HEK293T (cell line): ENCODE data around the gene DCANP1.

ENCODE experiments used
- CTCF ChIA-PET: fragments of 350-600 bp; formaldehyde crosslinking; extraction: SDS; loops from one replicate; lab custom pipeline; 2021; ENCODE audit warnings: antibody characterized with exemption, inconsistent platforms; lab: Yijun Ruan, JAX
- POLR2A ChIA-PET: fragments of 350-600 bp; formaldehyde crosslinking; extraction: SDS; loops from one replicate; lab custom pipeline; 2020; ENCODE audit warnings: antibody characterized with exemption, inconsistent platforms; lab: Yijun Ruan, JAX
- DNase-seq: peaks from one replicate; pipeline ENCODE4 v3.0.0; 2012; ENCODE audit warnings: mixed read lengths; ENCODE audit errors: extremely low spot score
- ARNT ChIP-seq: fragments of 450-650 bp; IDR thresholded peaks from 2 replicates; pipeline ENCODE4 v1.6.1; 2017; ENCODE audit warnings: mild to moderate bottlenecking
- BHLHE40 ChIP-seq: fragments of 450-650 bp; IDR thresholded peaks from 2 replicates; pipeline ENCODE4 v1.6.1; 2016; ENCODE audit warnings: mild to moderate bottlenecking, moderate library complexity, borderline replicate concordance
- CTBP1 ChIP-seq: fragments of 450-650 bp; IDR thresholded peaks from 2 replicates; pipeline ENCODE4 v1.6.1; 2016; ENCODE audit warnings: borderline replicate concordance
- ELF4 ChIP-seq: fragments of 450-650 bp; IDR thresholded peaks from 2 replicates; pipeline ENCODE4 v1.6.1; 2017; ENCODE audit warnings: antibody characterized with exemption
- FOXA1 ChIP-seq: fragments of 450-650 bp; IDR thresholded peaks from 2 replicates; pipeline ENCODE4 v1.6.1; 2016; ENCODE audit warnings: mild to moderate bottlenecking
- FOXK2 ChIP-seq: fragments of 450-650 bp; IDR thresholded peaks from 2 replicates; pipeline ENCODE4 v1.6.1; 2016; ENCODE audit warnings: mild to moderate bottlenecking
- FOXM1 ChIP-seq: fragments of 450-650 bp; IDR thresholded peaks from 2 replicates; pipeline ENCODE4 v1.6.1; 2017; ENCODE audit warnings: mild to moderate bottlenecking, borderline replicate concordance
- HDGF ChIP-seq: fragments of 450-650 bp; IDR thresholded peaks from 2 replicates; pipeline ENCODE4 v1.6.1; 2017; ENCODE audit warnings: antibody characterized with exemption, borderline replicate concordance
- L3MBTL2 ChIP-seq: fragments of 450-650 bp; conservative IDR thresholded peaks from 2 replicates; pipeline ENCODE4 v1.6.1; 2016; ENCODE audit warnings: mild to moderate bottlenecking
- LEF1 ChIP-seq: fragments of 450-650 bp; IDR thresholded peaks from 2 replicates; pipeline ENCODE4 v1.6.1; 2017; ENCODE audit warnings: mild to moderate bottlenecking, borderline replicate concordance
- NFRKB ChIP-seq: fragments of 450-650 bp; IDR thresholded peaks from 2 replicates; pipeline ENCODE4 v1.6.1; 2016; ENCODE audit warnings: mild to moderate bottlenecking, moderate library complexity
- PKNOX1 ChIP-seq: fragments of 450-650 bp; IDR thresholded peaks from 2 replicates; pipeline ENCODE4 v1.6.1; 2016
- SP1 ChIP-seq: fragments of 450-650 bp; IDR thresholded peaks from 2 replicates; pipeline ENCODE4 v1.6.1; 2017
- SUZ12 ChIP-seq: fragments of 450-650 bp; IDR thresholded peaks from 2 replicates; pipeline ENCODE4 v1.6.1; 2016; ENCODE audit warnings: mild to moderate bottlenecking
- TARDBP ChIP-seq: fragments of 450-650 bp; IDR thresholded peaks from 2 replicates; pipeline ENCODE4 v1.6.1; 2016
- ZNF384 ChIP-seq: fragments of 450-650 bp; IDR thresholded peaks from 2 replicates; pipeline ENCODE4 v1.6.1; 2016

Gene DCANP1

GRCh38 chr5:135396459-135397055 lies 50.6 kb downstream of the DCANP1 start:
- ChIA-PET CTCF (no interaction called here), POLR2A (no interaction called here)
- TF ChIP-seq L3MBTL2 (no peak), SUZ12 (no peak), NFRKB (no peak), ZNF384 (no peak), SP1 (no peak), ARNT (no peak), BHLHE40 (no peak), FOXK2 (no peak), CTBP1 (no peak), FOXM1 (no peak), PKNOX1 (no peak), ELF4 (no peak), TARDBP (no peak), LEF1 (no peak), FOXA1 (no peak), HDGF (no peak)
- no peak for DNase-seq

- no peak for TF ChIP-seq PKNOX1
- DNase-seq = no peak
- CTCF ChIA-PET = no interaction called here
- POLR2A ChIA-PET = no interaction called here
Measured at GRCh38 chr5:135395866-135396265, 51.3 kb downstream of the DCANP1 start.

- DNase-seq = no peak
- CTCF ChIA-PET = no interaction called here
- POLR2A ChIA-PET = interaction anchor here (0.9 kb wide), 1 partner anchor 11 kb away, joined by 3 read pairs; no protein-coding TSS in a partner anchor
- no peak for TF ChIP-seq SUZ12
- TF ChIP-seq FOXA1 = no peak
- no peak for TF ChIP-seq ARNT
- TF ChIP-seq L3MBTL2 = no peak
- no peak for TF ChIP-seq TARDBP
- no peak for TF ChIP-seq PKNOX1
- no peak for TF ChIP-seq NFRKB
- no peak for TF ChIP-seq HDGF
- TF ChIP-seq ELF4 = no peak
- TF ChIP-seq FOXK2 = no peak
- no peak for TF ChIP-seq ZNF384
- no peak for TF ChIP-seq BHLHE40
- no peak for TF ChIP-seq FOXM1
- no peak for TF ChIP-seq CTBP1
- no peak for TF ChIP-seq LEF1
- TF ChIP-seq SP1 = no peak
Measured at GRCh38 chr5:135395451-135395850, 51.7 kb downstream of the DCANP1 start.
